ENCODE measurements around the gene OXGR1. TPM values are rescaled to one million over a fixed set of nuclear protein-coding genes. Genes with fewer than 3 reads are reported as not detected.
"Not testable (repeated sequence)": the region's sequence is repeated elsewhere in the genome, so short reads cannot be mapped to it uniquely, and the experiment has no call there.

Gene OXGR1
- total RNA-seq, 1 experiment from 2014 or later, result not detected

GRCh38 chr13:97008643-97009042, 14.4 kb upstream of the OXGR1 start:
- no peak for DNase-seq (ENCODE audit: extremely low read depth, low read depth)

GRCh38 chr13:97005625-97006262, 11.5 kb upstream of the OXGR1 start:
- DNase-seq (ENCODE audit: extremely low read depth, low read depth), result no peak

DNA sequence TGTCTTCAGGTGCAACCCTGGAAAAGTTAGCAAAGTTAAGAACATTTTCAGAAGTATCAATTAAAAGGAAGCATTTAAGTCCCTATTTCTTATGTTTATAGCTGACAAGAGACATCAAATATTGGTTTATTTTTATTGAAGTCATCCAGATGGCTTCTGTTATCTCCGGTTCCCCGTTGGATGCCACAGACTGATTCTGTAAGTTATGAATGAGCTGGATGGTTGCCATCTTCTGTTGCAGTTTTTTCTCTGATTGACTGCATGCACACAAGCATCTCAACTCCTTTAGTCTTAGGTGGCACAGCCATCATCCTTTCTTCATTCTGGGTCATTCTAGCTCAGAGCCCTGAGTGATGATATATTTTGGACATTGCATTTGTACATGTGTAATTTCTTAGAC, 10.6 kb upstream of the OXGR1 start:
- DNase-seq (ENCODE audit: extremely low read depth, low read depth), result no peak

DNA sequence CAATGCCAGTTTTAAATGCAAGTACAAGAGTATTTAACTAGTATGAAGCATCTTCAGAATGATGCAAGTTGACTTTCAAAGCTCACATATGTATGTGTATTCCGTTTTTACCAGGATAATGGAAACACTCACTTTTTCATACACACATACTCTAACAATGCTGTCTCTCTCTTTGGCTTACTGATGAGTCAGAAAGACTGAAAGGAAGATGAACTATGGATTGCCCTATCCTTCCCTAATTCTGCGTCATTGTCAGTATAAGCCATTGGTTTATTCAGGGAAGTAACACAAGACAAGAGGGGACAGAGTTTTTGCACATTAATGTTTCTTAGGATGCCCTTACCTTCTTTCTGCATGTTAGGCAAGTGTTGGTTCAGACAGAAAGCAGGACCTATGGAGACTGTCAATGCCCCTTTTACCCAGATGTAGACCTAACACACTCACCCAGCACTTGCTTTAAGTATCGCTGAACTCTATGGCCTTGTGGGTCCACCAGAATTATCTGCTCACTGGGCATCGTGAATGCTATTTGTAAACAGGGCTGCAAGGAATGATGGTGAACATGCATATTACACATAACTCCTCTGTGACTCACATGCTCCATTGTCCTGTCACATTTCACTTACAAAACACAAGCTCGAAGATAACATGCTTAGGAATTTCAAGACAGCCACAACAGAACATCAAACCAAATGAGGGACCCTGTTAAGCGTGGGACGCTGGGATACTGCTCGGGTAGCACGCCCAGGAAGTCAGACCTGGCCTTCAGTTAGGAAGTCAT, 10.0 kb upstream of the OXGR1 start:
- no peak for DNase-seq (ENCODE audit: extremely low read depth, low read depth)

GRCh38 chr13:97003071-97003470, 8.8 kb upstream of the OXGR1 start:
- no peak for DNase-seq (ENCODE audit: extremely low read depth, low read depth)

DNA sequence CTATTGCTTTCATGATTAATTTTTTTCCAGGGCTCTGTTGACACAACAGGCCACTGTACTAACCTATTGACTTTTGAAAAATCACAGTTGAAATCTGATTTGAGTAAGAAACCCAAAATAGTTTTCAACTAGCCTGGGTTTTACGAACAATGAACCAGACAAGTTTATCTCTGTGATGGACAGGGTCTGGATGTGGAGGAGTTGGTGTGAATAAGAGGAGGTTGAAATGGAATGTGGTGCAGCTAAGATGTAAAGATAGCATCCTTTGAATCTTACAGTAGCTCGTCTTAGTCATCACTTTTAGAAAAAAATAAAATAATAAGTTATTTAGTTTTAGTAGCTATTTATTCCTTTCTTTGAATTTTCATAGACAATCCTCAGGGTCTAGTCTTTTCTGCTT, 8.3 kb upstream of the OXGR1 start:
- DNase-seq (ENCODE audit: extremely low read depth, low read depth), result no peak

DNA sequence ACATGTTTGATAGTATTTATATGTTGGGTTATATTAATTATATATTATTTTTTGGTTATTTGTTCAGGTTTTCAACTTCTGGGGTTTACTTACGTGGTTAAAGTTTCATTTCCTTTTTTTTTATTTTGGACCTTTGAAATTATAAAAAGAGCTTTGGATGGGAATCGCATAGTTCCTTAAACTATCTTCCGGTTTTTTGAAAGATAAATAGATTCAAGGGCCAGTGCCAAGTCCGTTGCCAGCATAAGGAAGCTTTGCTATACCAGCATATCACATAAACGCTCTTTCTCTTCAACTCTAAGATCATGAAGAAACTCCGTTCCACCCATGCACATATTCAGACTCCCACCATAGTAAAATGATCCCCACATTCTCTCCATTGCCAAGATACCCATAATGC, 7.4 kb upstream of the OXGR1 start:
- DNase-seq (ENCODE audit: extremely low read depth, low read depth), result no peak

GRCh38 chr13:97000295-97000925, 6.1 kb upstream of the OXGR1 start:
- no peak for DNase-seq (ENCODE audit: extremely low read depth, low read depth)

- DNase-seq (ENCODE audit: extremely low read depth, low read depth), result no peak
Measured at GRCh38 chr13:96999091-96999490, 4.8 kb upstream of the OXGR1 start.

DNA sequence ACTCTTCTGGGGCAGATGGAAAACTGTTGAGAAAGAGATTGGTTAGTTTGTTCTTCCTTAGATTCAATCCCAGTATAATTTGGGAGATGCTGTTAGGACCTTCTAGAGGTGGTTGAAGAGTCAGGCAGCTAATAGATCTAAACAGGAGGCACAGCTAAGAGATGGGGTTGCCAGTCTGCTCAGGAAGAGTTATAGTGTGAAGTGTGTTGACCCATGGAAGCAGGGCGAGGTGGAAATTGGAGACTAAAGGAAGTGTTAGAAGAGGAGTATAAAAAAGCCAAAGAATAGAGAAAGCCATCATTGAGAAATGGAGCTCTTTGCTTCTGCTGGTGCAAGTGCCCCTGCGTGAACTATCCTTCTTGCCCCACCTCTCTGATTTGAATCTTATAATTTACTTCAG, 3.8 kb upstream of the OXGR1 start:
- no peak for DNase-seq (ENCODE audit: extremely low read depth, low read depth)

DNA sequence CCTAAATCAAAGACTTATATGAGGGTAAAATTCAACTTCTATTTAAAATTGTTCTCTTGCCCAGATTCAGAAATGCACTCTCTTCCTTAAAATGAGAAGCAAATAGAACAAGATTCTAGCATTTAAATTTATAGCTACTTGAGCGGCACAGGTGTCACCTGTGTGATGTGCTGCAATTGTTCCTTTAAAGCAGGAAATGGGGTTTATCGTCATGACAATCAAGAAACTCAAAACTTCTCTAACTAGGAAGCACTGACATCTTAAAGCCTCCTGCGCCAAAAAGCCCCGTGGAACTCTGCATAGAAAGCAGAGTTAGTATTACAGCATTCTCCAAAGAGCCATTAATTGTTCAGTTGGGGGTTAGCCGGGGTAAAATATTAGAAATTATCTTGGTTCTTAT, 2.6 kb upstream of the OXGR1 start:
- no peak for DNase-seq (ENCODE audit: extremely low read depth, low read depth)

DNA sequence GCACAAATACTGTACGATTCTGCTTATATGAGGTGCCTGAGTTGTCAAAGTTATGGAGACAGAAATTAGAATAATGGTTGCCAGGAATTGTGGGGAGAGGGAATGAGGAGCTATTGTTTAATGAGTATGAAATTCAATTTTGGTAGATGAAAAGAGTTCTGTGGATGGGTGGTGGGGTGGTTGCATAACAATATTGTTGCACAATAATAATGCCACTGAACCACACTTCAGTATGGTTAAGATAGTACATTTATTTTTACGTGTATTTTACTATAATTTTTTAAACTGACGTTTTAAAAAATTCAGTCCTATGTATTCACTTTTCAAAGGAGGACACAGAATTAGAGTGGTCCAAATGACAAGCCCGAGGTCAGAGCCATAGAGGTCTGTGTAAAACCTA, 1.8 kb upstream of the OXGR1 start:
- no peak for DNase-seq (ENCODE audit: extremely low read depth, low read depth)

- DNase-seq (ENCODE audit: extremely low read depth, low read depth), result no peak
Measured at GRCh38 chr13:96994858-96995243, 575 bp upstream of the OXGR1 start.

GRCh38 chr13:96993634-96994016, 651 bp downstream of the OXGR1 start:
- DNase-seq (ENCODE audit: extremely low read depth, low read depth), result no peak

GRCh38 chr13:96992633-96993032, 1.6 kb downstream of the OXGR1 start:
- DNase-seq (ENCODE audit: extremely low read depth, low read depth), result no peak

DNA sequence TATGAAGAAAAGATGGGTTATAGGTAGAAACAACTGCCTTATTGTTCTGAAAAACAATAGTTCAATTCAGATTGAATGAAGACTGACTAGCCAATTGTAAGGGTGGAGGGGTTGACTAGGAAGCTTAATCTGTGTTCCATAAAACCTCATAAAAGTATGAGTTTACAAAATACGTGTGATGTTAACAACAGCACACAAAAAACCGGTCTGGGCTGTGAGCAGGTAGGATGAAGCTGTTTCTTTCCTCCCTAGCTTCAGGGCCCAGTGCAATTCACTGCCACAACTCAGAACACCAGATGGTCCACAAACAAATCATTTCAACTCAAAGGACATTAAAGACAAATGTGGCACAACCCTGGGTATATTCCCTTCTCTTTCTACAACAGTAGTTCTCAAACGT, 3.2 kb downstream of the OXGR1 start:
- DNase-seq (ENCODE audit: extremely low read depth, low read depth), result no peak

DNA sequence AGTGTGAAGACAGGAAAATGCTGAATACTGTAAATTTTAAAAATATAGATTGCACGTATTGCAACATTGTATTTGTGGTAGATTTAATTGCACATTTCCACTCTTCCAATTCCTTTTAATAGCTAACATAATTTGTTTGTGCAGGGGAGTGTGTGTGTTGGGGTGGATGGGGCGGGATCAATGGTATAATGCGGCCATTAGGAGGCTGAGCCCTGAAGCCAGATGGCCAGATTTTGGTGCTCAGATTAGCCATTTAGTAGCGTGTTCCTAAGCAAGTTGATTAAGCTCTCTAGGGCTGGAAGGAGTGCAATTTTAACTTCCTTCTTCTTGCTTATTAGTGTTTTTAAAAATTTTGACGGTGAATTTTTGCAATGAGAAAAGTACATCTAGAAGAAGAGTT, 5.8 kb downstream of the OXGR1 start:
- no peak for DNase-seq (ENCODE audit: extremely low read depth, low read depth)

DNA sequence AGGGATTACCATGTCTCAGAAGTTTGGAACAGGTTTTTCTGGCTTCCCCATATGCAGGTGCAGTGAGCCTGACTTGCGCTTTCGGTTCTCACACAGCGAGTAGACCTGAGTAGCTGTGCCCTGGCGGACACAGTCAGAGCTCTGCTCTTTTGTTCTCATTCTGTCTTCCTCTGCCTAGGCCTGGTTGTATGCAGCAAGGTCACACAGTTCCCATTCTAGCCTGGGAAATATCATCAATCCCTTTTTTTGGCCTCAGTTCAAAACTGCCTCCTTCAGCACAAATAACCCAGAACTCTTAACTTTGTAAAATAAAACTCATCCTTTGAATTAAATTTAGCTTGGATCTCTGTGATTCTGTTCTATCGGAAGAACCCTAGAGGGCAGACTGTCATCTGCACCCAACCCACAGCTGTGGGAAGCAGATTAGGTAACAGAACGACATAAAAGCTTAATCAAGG, 10.2 kb downstream of the OXGR1 start:
- no peak for DNase-seq (ENCODE audit: extremely low read depth, low read depth)

- no peak for DNase-seq (ENCODE audit: extremely low read depth, low read depth)
Measured at GRCh38 chr13:96982672-96983071, 11.6 kb downstream of the OXGR1 start.

DNA sequence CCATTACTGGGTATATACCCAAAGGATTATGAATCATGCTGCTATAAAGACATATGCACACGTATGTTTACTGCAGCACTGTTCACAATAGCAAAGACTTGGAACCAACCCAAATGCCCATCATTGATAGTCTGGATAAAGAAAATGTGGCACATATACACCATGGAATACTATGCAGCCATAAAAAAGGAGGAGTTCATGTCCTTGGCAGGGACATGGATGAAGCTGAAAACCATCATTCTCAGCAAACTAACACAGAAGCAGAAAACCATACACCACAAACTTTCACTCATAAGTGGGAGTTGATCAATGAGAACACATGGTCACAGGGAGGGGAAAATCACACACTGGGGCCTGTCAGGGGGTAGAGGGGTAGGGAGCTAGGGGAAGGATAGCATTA, 14.4 kb downstream of the OXGR1 start:
- DNase-seq (ENCODE audit: extremely low read depth, low read depth), result not testable (repeated sequence)

DNA sequence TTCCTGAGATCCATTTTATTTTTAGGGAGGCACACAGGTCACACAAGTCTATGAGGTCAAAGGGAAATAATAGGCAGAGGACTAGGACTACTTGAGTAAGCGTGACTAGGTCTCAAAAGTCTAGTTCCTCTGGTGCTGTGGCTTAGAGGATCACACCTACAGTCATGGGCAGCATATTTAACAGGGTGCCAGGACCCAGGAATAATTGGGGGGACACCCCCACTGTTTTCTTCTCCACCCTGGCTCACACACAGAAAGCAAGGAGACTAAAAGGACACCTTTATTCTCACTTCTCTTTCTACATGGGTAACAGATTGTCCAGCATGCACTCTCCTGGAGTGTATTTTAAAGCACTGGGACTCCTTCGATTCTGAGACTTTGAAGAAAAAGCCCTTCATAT, 26.2 kb downstream of the OXGR1 start:
- no peak for DNase-seq (ENCODE audit: extremely low read depth, low read depth)

GRCh38 chr13:96967248-96967745, 27.0 kb downstream of the OXGR1 start:
- peak; percentile 6 for DNase-seq (ENCODE audit: extremely low read depth, low read depth)

Data from NCI-H460 (cell line).